Esophagus (tissue), 2 donors: Measurements from ENCODE around the gene RBMS3. TPM values are rescaled to one million over a fixed set of nuclear protein-coding genes. Genes with fewer than 3 reads are reported as not detected.

ENCODE experiments used
- H3K27ac ChIP-seq, 2 donors: one replicate each; pipeline ENCODE4 v1.5.1; 2013; ENCODE audit warnings: low read depth in 2 of 2, mild to moderate bottlenecking in 2 of 2, inconsistent platforms in 1 of 2, low read length in 1 of 2, moderate library complexity in 1 of 2
- H3K27me3 ChIP-seq, 2 donors: one replicate each; pipeline ENCODE4 v1.6.1; 2013; ENCODE audit warnings: low read length in 2 of 2, control low read depth in 1 of 2, mild to moderate bottlenecking in 1 of 2; ENCODE audit not compliant: insufficient read depth in 2 of 2, control insufficient read depth in 1 of 2
- H3K36me3 ChIP-seq, 2 donors: one replicate each; pipeline ENCODE4 v1.6.1; 2013; ENCODE audit warnings: low read length in 1 of 2; ENCODE audit not compliant: control insufficient read depth in 2 of 2, insufficient read depth in 2 of 2
- H3K4me1 ChIP-seq, 2 donors: one replicate each; pipeline ENCODE4 v1.6.1; 2013; ENCODE audit warnings: low read length in 1 of 2; ENCODE audit not compliant: control insufficient read depth in 2 of 2, insufficient read depth in 2 of 2
- H3K4me3 ChIP-seq, 2 donors: one replicate each; pipeline ENCODE4 v1.5.1; 2013; ENCODE audit warnings: low read length in 2 of 2, mild to moderate bottlenecking in 2 of 2, low read depth in 1 of 2, moderate library complexity in 1 of 2
- H3K9me3 ChIP-seq, 2 donors: one replicate each; pipeline ENCODE4 v1.6.1; 2013; ENCODE audit warnings: mild to moderate bottlenecking in 2 of 2, low read depth in 1 of 2, low read length in 1 of 2, moderate library complexity in 1 of 2; ENCODE audit not compliant: control insufficient read depth in 2 of 2, insufficient read depth in 1 of 2
- WGBS, 2 donors: extraction: QIAGEN DNeasy Blood & Tissue Kit; methylation state at CpG; one replicate each; pipeline ENCODE4 v1.1.7; 2013; 5-methylcytosine and 5-hydroxymethylcytosine counted together
- polyA plus RNA-seq, 2 donors: library from polyadenylated mRNA; stranded (reverse); fragments of 200-250 nt; gene quantifications; one replicate each; pipeline ENCODE4 v1.2.3, GENCODE V29; 2013
- donor health status: healthy with polysubstance abuse.
- donor health status: Bipolar disorder and iron deficiency.

RBMS3 gene
- polyA plus RNA-seq, 2 donors: 1.1 to 1.7 TPM

GRCh38 chr3:29903600-29903999 is 622.7 kb downstream of the RBMS3 start:
- no peaks in the 10 kb centered on the region for H3K9me3 ChIP-seq
- H3K36me3 ChIP-seq: no peaks in the 10 kb centered on the region
- no peaks in the 10 kb centered on the region for H3K27me3 ChIP-seq
- H3K4me1 ChIP-seq: no peaks in the 10 kb centered on the region
- no peak overlapping the region for H3K4me3 ChIP-seq
- WGBS, 2 donors: 66 to 71% methylated on average over 1 of the region's 1 CpG
- no peak overlapping the region for H3K27ac ChIP-seq

- Histone ChIP-seq H3K27ac (no peak overlapping the region), H3K9me3 (no peaks in the 10 kb centered on the region), H3K4me3 (no peak overlapping the region), H3K36me3 (no peaks in the 10 kb centered on the region), H3K4me1 (no peaks in the 10 kb centered on the region), H3K27me3 (no peaks in the 10 kb centered on the region)
- 86 to 90% methylated on average over 1 of the region's 1 CpG for WGBS, 2 donors
Measured at GRCh38 chr3:29906906-29907305, 626.0 kb downstream of the RBMS3 start.

- Histone ChIP-seq H3K27me3 (no peaks in the 10 kb centered on the region), H3K4me3 (no peak overlapping the region), H3K36me3 (no peaks in the 10 kb centered on the region), H3K9me3 (no peaks in the 10 kb centered on the region), H3K4me1 (no peaks in the 10 kb centered on the region), H3K27ac (no peak overlapping the region)
- 86 to 87% methylated on average over 2 of the region's 2 CpGs for WGBS, 2 donors
Measured at GRCh38 chr3:29912600-29913288, 631.9 kb downstream of the RBMS3 start.

GRCh38 chr3:29914861-29915524 is 634.1 kb downstream of the RBMS3 start:
- no peak overlapping the region for H3K27ac ChIP-seq
- no peaks in the 10 kb centered on the region for H3K27me3 ChIP-seq
- no peaks in the 10 kb centered on the region for H3K4me1 ChIP-seq
- no peak overlapping the region for H3K4me3 ChIP-seq
- no peaks in the 10 kb centered on the region for H3K36me3 ChIP-seq
- no peaks in the 10 kb centered on the region for H3K9me3 ChIP-seq
- WGBS, 2 donors: 31 to 49% methylated on average over 3 of the region's 3 CpGs

GRCh38 chr3:29919571-29919970 is 638.7 kb downstream of the RBMS3 start:
- no peak overlapping the region for H3K27ac ChIP-seq
- no peak overlapping the region for H3K4me3 ChIP-seq
- H3K4me1 ChIP-seq: no peaks in the 10 kb centered on the region
- H3K27me3 ChIP-seq: no peaks in the 10 kb centered on the region
- no peaks in the 10 kb centered on the region for H3K36me3 ChIP-seq
- 86 to 87% methylated on average over 1 of the region's 1 CpG for WGBS, 2 donors
- no peaks in the 10 kb centered on the region for H3K9me3 ChIP-seq

GRCh38 chr3:29922992-29923746 is 642.3 kb downstream of the RBMS3 start:
- Histone ChIP-seq H3K36me3 (no peaks in the 10 kb centered on the region), H3K4me1 (no peaks in the 10 kb centered on the region), H3K4me3 (no peak overlapping the region), H3K9me3 (no peaks in the 10 kb centered on the region), H3K27me3 (no peaks in the 10 kb centered on the region), H3K27ac (peak overlapping the region in 1 of 2 donors; percentile 38)
- 32 to 35% methylated on average over 5 of the region's 5 CpGs for WGBS, 2 donors

GRCh38 chr3:29924783-29925561 is 644.1 kb downstream of the RBMS3 start:
- no peaks in the 10 kb centered on the region for H3K4me1 ChIP-seq
- H3K27ac ChIP-seq: no peak overlapping the region
- WGBS, 2 donors: 85 to 89% methylated on average over 10 of the region's 10 CpGs
- no peaks in the 10 kb centered on the region for H3K9me3 ChIP-seq
- H3K4me3 ChIP-seq: no peak overlapping the region
- H3K36me3 ChIP-seq: no peaks in the 10 kb centered on the region
- H3K27me3 ChIP-seq: no peaks in the 10 kb centered on the region

GRCh38 chr3:29926378-29926777 is 645.5 kb downstream of the RBMS3 start:
- Histone ChIP-seq H3K36me3 (no peaks in the 10 kb centered on the region), H3K4me3 (no peak overlapping the region), H3K4me1 (no peaks in the 10 kb centered on the region), H3K27ac (no peak overlapping the region), H3K27me3 (no peaks in the 10 kb centered on the region), H3K9me3 (no peaks in the 10 kb centered on the region)
- WGBS, 2 donors: 60 to 71% methylated on average over 2 of the region's 2 CpGs

- Histone ChIP-seq H3K36me3 (no peaks in the 10 kb centered on the region), H3K27ac (no peak overlapping the region), H3K4me3 (no peak overlapping the region), H3K4me1 (no peaks in the 10 kb centered on the region), H3K9me3 (no peaks in the 10 kb centered on the region), H3K27me3 (no peaks in the 10 kb centered on the region)
- 85% methylated on average over 2 of the region's 2 CpGs for WGBS, 2 donors
Measured at GRCh38 chr3:29932696-29933325, 651.9 kb downstream of the RBMS3 start.
